ENCODE measurements around the gene PFDN2. TPM values are rescaled to one million over a fixed set of nuclear protein-coding genes. Genes with fewer than 3 reads are reported as not detected.

PFDN2 gene
- total RNA-seq, 1 donor: 27.9 TPM

DNA sequence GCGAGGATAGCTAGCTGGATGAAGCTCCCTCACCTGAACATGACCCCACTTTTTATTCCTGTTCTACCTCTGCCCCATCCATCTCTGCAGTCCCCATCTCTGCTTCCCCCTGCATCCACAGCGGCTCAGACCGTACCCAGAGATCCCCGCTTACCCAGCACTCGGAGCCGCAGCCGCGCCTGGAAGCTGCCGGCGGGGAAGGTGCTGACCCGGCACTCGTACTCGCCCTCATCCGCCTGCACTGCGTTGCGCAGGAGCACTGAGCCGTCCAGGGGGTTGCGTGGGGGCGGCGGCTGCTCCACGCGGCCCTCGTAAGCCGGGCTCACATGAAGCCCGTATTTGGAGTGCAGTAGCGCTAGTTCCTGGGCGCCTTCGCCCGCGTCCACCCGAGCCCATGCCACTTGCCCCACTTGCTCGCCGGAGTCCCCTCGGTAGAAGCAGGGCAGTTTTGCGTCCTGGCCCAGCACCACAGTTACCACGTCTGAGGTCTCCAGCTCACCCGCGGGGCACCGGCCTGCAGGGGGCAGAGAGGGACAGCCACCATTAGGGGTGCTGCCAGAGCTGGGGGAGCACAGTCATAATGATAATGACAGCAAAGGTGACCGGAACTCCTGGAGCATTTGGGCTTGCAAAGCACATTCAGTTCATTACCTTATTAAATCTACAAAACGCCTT is 38.3 kb downstream of the PFDN2 start:
- Histone ChIP-seq H3K27me3 (ENCODE audit: insufficient read depth, low read length) (no peaks in the 10 kb centered on the region), H3K4me1 (ENCODE audit: insufficient read depth, low read length) (peaks cover 29% of the 10 kb centered on the region), H3K4me3 (ENCODE audit: insufficient read depth, low read length) (no peak overlapping the region), H3K27ac (ENCODE audit: low read depth, low read length) (no peak overlapping the region), H2AFZ (ENCODE audit: low read length) (no peak overlapping the region), H3K9me3 (ENCODE audit: low read depth, low read length) (no peaks in the 10 kb centered on the region), H3K4me2 (ENCODE audit: insufficient read depth, low read length) (no peak overlapping the region), H3K36me3 (ENCODE audit: insufficient read depth, low read length) (no peaks in the 10 kb centered on the region), H3K79me2 (ENCODE audit: insufficient read depth, low read length) (no peaks in the 10 kb centered on the region), H4K20me1 (ENCODE audit: insufficient read depth, low read length) (no peaks in the 10 kb centered on the region)
- TF ChIP-seq, protein P1, sequence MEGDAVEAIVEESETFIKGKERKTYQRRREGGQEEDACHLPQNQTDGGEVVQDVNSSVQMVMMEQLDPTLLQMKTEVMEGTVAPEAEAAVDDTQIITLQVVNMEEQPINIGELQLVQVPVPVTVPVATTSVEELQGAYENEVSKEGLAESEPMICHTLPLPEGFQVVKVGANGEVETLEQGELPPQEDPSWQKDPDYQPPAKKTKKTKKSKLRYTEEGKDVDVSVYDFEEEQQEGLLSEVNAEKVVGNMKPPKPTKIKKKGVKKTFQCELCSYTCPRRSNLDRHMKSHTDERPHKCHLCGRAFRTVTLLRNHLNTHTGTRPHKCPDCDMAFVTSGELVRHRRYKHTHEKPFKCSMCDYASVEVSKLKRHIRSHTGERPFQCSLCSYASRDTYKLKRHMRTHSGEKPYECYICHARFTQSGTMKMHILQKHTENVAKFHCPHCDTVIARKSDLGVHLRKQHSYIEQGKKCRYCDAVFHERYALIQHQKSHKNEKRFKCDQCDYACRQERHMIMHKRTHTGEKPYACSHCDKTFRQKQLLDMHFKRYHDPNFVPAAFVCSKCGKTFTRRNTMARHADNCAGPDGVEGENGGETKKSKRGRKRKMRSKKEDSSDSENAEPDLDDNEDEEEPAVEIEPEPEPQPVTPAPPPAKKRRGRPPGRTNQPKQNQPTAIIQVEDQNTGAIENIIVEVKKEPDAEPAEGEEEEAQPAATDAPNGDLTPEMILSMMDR (IDR thresholded peaks at IDR 0.05; ENCODE audit: extremely low read depth, low read depth, low read length): no peak
- DNase-seq (ENCODE audit: insufficient read length, low spot score, missing footprints): no peak

DNA sequence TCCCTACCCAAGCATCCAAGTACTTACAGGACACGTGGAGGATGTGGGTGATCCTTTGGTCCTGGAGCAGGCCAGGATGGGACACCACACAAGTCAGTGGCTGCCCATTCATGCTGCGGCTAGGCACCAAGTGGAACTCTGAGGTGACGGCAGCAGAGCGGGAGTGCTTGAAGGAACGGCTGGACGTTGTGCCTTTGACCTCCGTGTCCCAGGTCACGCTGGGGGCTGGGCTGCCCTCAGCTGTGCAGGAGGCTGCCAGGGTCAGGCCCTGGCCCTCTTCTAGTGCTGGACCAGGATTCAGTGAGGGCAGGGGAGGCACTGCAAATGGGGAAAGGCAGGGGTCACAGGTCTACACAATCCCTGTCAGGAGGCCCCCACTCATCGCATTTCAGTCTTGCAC is 40.4 kb downstream of the PFDN2 start:
- DNase-seq (ENCODE audit: insufficient read length, low spot score, missing footprints): no peak
- no peaks in the 10 kb centered on the region for H3K36me3 ChIP-seq (ENCODE audit: insufficient read depth, low read length)
- TF ChIP-seq, protein P1 (IDR thresholded peaks at IDR 0.05; ENCODE audit: extremely low read depth, low read depth, low read length): no peak
- H3K27me3 ChIP-seq (ENCODE audit: insufficient read depth, low read length): no peaks in the 10 kb centered on the region
- H3K79me2 ChIP-seq (ENCODE audit: insufficient read depth, low read length): no peaks in the 10 kb centered on the region
- no peak overlapping the region for H3K4me3 ChIP-seq (ENCODE audit: insufficient read depth, low read length)
- H3K4me2 ChIP-seq (ENCODE audit: insufficient read depth, low read length): no peak overlapping the region
- H4K20me1 ChIP-seq (ENCODE audit: insufficient read depth, low read length): no peaks in the 10 kb centered on the region
- no peaks in the 10 kb centered on the region for H3K9me3 ChIP-seq (ENCODE audit: low read depth, low read length)
- no peak overlapping the region for H2AFZ ChIP-seq (ENCODE audit: low read length)
- H3K27ac ChIP-seq (ENCODE audit: low read depth, low read length): no peak overlapping the region
- H3K4me1 ChIP-seq (ENCODE audit: insufficient read depth, low read length): peaks cover 10% of the 10 kb centered on the region

DNA sequence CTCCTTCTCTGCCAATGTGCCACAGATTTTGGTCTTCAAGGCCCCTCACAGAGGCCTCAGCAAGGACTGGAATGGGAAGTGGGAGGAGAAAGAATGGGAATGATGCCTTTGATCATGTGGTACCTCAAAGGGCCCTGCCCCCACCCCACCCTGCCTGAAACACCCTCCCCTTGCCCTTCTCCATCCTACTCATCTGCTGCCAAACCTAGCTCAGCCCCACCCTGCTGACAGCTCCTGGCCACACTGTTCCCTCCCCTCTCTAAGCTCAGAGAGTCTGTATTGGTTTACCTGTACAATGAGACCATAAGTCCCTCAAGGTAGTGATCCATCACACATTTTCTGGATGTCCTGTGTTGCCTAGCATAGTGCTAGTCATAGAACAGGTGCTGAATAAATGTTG is 41.4 kb downstream of the PFDN2 start:
- no peak for DNase-seq (ENCODE audit: insufficient read length, low spot score, missing footprints)
- no peaks in the 10 kb centered on the region for H4K20me1 ChIP-seq (ENCODE audit: insufficient read depth, low read length)
- H3K9me3 ChIP-seq (ENCODE audit: low read depth, low read length): no peaks in the 10 kb centered on the region
- H3K36me3 ChIP-seq (ENCODE audit: insufficient read depth, low read length): no peaks in the 10 kb centered on the region
- H2AFZ ChIP-seq (ENCODE audit: low read length): no peak overlapping the region
- no peaks in the 10 kb centered on the region for H3K79me2 ChIP-seq (ENCODE audit: insufficient read depth, low read length)
- TF ChIP-seq, protein P1 (IDR thresholded peaks at IDR 0.05; ENCODE audit: extremely low read depth, low read depth, low read length): no peak
- H3K27me3 ChIP-seq (ENCODE audit: insufficient read depth, low read length): no peaks in the 10 kb centered on the region
- no peak overlapping the region for H3K27ac ChIP-seq (ENCODE audit: low read depth, low read length)
- peaks cover 10% of the 10 kb centered on the region for H3K4me1 ChIP-seq (ENCODE audit: insufficient read depth, low read length)
- no peak overlapping the region for H3K4me3 ChIP-seq (ENCODE audit: insufficient read depth, low read length)
- no peak overlapping the region for H3K4me2 ChIP-seq (ENCODE audit: insufficient read depth, low read length)

DNA sequence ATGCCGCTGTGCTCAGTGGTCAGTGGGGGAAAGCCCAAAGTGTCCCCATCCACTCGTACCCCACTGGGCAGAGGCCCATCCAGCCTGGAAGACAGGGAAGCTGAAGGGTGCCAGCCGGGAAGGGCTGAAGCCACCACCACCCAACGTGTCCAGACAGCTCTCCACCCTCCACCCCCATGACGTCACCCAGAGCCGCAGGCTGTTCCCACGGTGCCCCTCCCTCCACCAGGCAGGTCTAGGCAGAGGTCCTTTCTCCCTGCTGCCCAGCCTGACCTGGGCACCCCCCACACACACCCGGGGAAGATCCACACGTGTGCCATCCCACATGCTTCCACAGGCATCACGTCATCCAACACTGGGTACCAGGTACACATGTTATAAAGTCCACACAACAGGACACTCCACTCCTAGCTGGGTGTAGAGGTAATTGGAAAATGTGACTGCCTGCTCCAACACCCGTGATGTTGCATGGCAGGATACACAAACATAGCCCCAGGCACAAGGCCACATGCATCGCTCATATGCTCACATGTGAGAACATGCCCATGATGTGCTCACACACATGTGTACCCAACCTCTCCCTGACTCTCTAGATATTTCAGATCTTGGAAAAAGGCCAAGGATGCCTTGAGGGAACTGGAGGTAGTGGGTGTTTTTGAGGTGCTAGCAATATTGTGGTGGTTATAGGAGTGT is 43.0 kb downstream of the PFDN2 start:
- Histone ChIP-seq H3K4me2 (ENCODE audit: insufficient read depth, low read length) (no peak overlapping the region), H4K20me1 (ENCODE audit: insufficient read depth, low read length) (no peaks in the 10 kb centered on the region), H2AFZ (ENCODE audit: low read length) (peak overlapping the region; percentile 51), H3K36me3 (ENCODE audit: insufficient read depth, low read length) (no peaks in the 10 kb centered on the region), H3K9me3 (ENCODE audit: low read depth, low read length) (no peaks in the 10 kb centered on the region), H3K4me3 (ENCODE audit: insufficient read depth, low read length) (no peak overlapping the region), H3K27ac (ENCODE audit: low read depth, low read length) (no peak overlapping the region), H3K27me3 (ENCODE audit: insufficient read depth, low read length) (no peaks in the 10 kb centered on the region), H3K79me2 (ENCODE audit: insufficient read depth, low read length) (no peaks in the 10 kb centered on the region), H3K4me1 (ENCODE audit: insufficient read depth, low read length) (no peaks in the 10 kb centered on the region)
- DNase-seq (ENCODE audit: insufficient read length, low spot score, missing footprints): peak; percentile 62
- TF ChIP-seq, protein P1 (IDR thresholded peaks at IDR 0.05; ENCODE audit: extremely low read depth, low read depth, low read length): no peak
